ENCODE results near the gene ENO3.
A peak's percentile ranks its signal among the peaks of the same experiment; 100 is the strongest.

ENO3 gene

DNA sequence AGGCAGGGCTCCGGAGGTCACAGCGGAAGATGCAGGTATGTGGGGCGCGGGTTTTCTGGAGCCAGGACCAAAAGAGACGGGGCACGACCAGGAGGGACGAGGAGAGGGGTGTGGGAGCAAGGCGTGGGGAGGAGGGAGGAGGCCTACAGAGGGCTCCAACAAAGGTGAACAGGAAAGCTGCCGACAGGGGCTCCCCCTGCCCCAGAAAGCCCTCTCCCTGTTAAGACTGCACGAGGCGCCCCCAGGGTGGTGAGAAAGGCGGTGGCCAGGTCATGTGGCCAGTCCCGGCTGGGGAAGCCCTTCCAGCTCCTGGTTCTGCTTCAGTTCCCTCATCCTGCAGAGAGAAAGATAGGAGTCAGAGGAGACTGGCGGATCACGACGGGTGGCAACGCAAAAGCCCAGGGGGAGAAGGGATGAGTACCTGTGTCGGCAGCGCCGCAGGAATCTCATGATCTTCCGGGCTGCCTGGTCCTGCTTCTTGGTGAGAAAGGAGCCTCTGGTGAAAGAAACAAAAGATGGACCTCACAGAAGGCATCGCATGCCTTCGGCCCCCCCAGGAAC, 17.6 kb downstream of the ENO3 start:
- Histone ChIP-seq H3K4me3 (ENCODE audit: insufficient read depth in 1 of 2, low read depth in 1 of 2, low read length in 2 of 2) (peak overlapping the region; percentile 59 to 94), H2BK15ac (ENCODE audit: low read depth, poor library complexity, severe bottlenecking) (peak overlapping the region; percentile 99), H4K8ac (ENCODE audit: low read length) (peak overlapping the region; percentile 89), H3K27ac (ENCODE audit: low read length, poor library complexity, severe bottlenecking) (peak overlapping the region; percentile 95), H3K4me1 (ENCODE audit: control insufficient read depth, insufficient read depth, low read depth, low read length) (peaks cover 31% of the 10 kb centered on the region), H3K9me3 (ENCODE audit: control insufficient read depth, low read length) (no peaks in the 10 kb centered on the region), H2BK5ac (ENCODE audit: low read depth, low read length, poor library complexity, severe bottlenecking) (peak overlapping the region; percentile 39), H3K18ac (ENCODE audit: low read depth in 1 of 2, low read length in 2 of 2) (peak overlapping the region; percentile 87 to 99), H3K4me2 (ENCODE audit: low read length, poor library complexity, severe bottlenecking) (peak overlapping the region; percentile 82), H2AFZ (ENCODE audit: low read depth, low read length) (peak overlapping the region; percentile 15), H2BK120ac (ENCODE audit: low read depth, low read length) (peak overlapping the region; percentile 74), H3K23ac (ENCODE audit: low read length in 2 of 2) (peak overlapping the region in 1 of 2 experiments; percentile 90), H2BK12ac (ENCODE audit: low read length in 2 of 2) (peak overlapping the region; percentile 85 to 89), H3K9ac (ENCODE audit: low read length) (peak overlapping the region; percentile 99), H3K4ac (ENCODE audit: low read depth in 1 of 2, low read length in 2 of 2) (peak overlapping the region; percentile 50 to 97), H4K91ac (ENCODE audit: low read length) (peak overlapping the region; percentile 97), H3K79me1 (replicated peaks; ENCODE audit: low read length, poor library complexity, severe bottlenecking) (peaks cover 29% of the 10 kb centered on the region), H3K36me3 (ENCODE audit: control insufficient read depth in 1 of 2, insufficient read depth in 2 of 2, low read depth in 1 of 2, low read length in 2 of 2) (peaks cover 37 to 43% of the 10 kb centered on the region in 2 experiments), H3K14ac (ENCODE audit: low read length in 2 of 2) (peak overlapping the region in 1 of 2 experiments; percentile 95), H2AK5ac (ENCODE audit: low read length, severe bottlenecking) (peak overlapping the region; percentile 75), H3K27me3 (ENCODE audit: control insufficient read depth in 1 of 2, insufficient read depth in 1 of 2, low read length in 2 of 2) (no peaks in the 10 kb centered on the region)
- 19% methylated on average over 22 of the region's 23 CpGs for WGBS
- DNase-seq = peak; percentile 45

DNA sequence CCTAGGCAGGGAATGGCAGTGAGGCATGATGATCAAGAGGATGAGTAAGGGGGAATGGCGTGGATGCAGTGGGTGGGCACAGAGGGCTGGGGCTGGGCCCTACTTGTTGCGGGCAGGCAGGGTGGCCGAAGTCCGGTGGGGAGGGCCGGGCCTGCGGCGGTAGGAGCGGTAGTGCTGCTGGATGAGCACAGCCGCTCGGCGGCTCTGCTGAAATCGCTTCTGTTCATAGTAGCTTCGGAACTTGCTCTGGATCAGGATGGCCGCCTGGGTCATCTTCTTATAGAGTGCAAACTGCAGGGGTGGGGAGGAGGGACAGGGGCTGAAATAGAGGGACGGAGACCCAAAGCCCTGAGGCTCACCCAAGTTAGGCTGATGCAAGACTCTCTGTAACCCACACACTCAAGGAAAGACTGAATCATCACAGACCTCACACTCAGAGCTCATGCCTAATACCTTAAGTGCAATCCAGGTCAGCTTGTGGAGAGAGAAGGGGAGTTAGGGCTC, 18.2 kb downstream of the ENO3 start:
- H3K4me3 ChIP-seq (ENCODE audit: insufficient read depth in 1 of 2, low read depth in 1 of 2, low read length in 2 of 2) = peak overlapping the region; percentile 59 to 94
- peak overlapping the region; percentile 59 for H2BK120ac ChIP-seq (ENCODE audit: low read depth, low read length)
- H3K9me3 ChIP-seq (ENCODE audit: control insufficient read depth, low read length) = no peaks in the 10 kb centered on the region
- H2BK15ac ChIP-seq (ENCODE audit: low read depth, poor library complexity, severe bottlenecking) = peak overlapping the region; percentile 15
- H3K14ac ChIP-seq (ENCODE audit: low read length in 2 of 2) = peak overlapping the region in 1 of 2 experiments; percentile 95
- H3K36me3 ChIP-seq (ENCODE audit: control insufficient read depth in 1 of 2, insufficient read depth in 2 of 2, low read depth in 1 of 2, low read length in 2 of 2) = peaks cover 42 to 49% of the 10 kb centered on the region in 2 experiments
- H3K18ac ChIP-seq (ENCODE audit: low read depth in 1 of 2, low read length in 2 of 2) = peak overlapping the region; percentile 87 to 99
- peak overlapping the region; percentile 97 for H4K91ac ChIP-seq (ENCODE audit: low read length)
- peak overlapping the region; percentile 82 for H3K4me2 ChIP-seq (ENCODE audit: low read length, poor library complexity, severe bottlenecking)
- H2AFZ ChIP-seq (ENCODE audit: low read depth, low read length) = no peak overlapping the region
- peak overlapping the region in 1 of 2 experiments; percentile 90 for H3K23ac ChIP-seq (ENCODE audit: low read length in 2 of 2)
- H2AK5ac ChIP-seq (ENCODE audit: low read length, severe bottlenecking) = peak overlapping the region; percentile 75
- H3K9ac ChIP-seq (ENCODE audit: low read length) = peak overlapping the region; percentile 99
- peak overlapping the region; percentile 39 for H2BK5ac ChIP-seq (ENCODE audit: low read depth, low read length, poor library complexity, severe bottlenecking)
- H3K27ac ChIP-seq (ENCODE audit: low read length, poor library complexity, severe bottlenecking) = peak overlapping the region; percentile 95
- 52% methylated on average over 12 of the region's 15 CpGs for WGBS
- H2BK12ac ChIP-seq (ENCODE audit: low read length in 2 of 2) = peak overlapping the region; percentile 20 to 89
- peak overlapping the region; percentile 63 for H4K8ac ChIP-seq (ENCODE audit: low read length)
- peak; percentile 97 for DNase-seq
- peak overlapping the region; percentile 50 to 97 for H3K4ac ChIP-seq (ENCODE audit: low read depth in 1 of 2, low read length in 2 of 2)
- H3K79me1 ChIP-seq (replicated peaks; ENCODE audit: low read length, poor library complexity, severe bottlenecking) = peaks cover 25% of the 10 kb centered on the region
- H3K27me3 ChIP-seq (ENCODE audit: control insufficient read depth in 1 of 2, insufficient read depth in 1 of 2, low read length in 2 of 2) = no peaks in the 10 kb centered on the region
- peaks cover 31% of the 10 kb centered on the region for H3K4me1 ChIP-seq (ENCODE audit: control insufficient read depth, insufficient read depth, low read depth, low read length)

DNA sequence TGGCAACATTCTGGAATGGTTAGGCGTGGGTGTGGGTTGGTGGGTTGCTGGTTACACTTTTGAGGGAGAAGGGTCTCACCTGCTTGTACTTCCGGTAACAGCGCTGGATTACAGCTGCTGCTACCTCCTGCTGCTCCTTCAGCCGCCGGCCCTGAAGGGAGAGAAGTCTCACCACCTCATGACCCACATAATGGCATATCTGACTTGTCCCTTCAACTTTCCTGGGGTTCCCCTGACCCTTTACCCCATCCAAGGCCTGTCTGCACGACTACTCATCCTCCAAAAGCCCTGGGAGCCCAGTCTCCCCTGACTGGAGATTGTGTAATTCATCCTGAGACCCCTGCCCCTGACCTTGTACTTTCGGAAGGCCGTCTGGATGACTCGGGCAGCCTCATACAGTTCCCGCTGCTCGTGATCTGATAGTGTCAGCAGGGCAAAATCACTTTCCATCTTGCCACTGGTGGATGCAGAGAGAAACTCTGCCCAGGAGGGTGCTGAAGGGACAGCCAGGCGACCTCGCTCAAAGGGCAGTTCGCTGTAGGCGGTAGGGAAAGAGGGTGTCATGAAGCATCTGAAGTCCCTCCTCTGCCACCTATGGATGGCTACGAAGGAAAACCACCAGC, 18.7 kb downstream of the ENO3 start:
- H3K4me2 ChIP-seq (ENCODE audit: low read length, poor library complexity, severe bottlenecking) = peak overlapping the region; percentile 82
- H3K9ac ChIP-seq (ENCODE audit: low read length) = peak overlapping the region; percentile 99
- H4K8ac ChIP-seq (ENCODE audit: low read length) = peak overlapping the region; percentile 79
- no peaks in the 10 kb centered on the region for H3K9me3 ChIP-seq (ENCODE audit: control insufficient read depth, low read length)
- H3K23ac ChIP-seq (ENCODE audit: low read length in 2 of 2) = peak overlapping the region in 1 of 2 experiments; percentile 57
- peak; percentile 66 for DNase-seq
- no peak overlapping the region for H2AFZ ChIP-seq (ENCODE audit: low read depth, low read length)
- peak overlapping the region; percentile 30 to 94 for H3K4me3 ChIP-seq (ENCODE audit: insufficient read depth in 1 of 2, low read depth in 1 of 2, low read length in 2 of 2)
- no peak overlapping the region for H2BK120ac ChIP-seq (ENCODE audit: low read depth, low read length)
- no peak overlapping the region for H3K14ac ChIP-seq (ENCODE audit: low read length in 2 of 2)
- H2BK12ac ChIP-seq (ENCODE audit: low read length in 2 of 2) = peak overlapping the region in 1 of 2 experiments; percentile 57
- H2AK5ac ChIP-seq (ENCODE audit: low read length, severe bottlenecking) = peak overlapping the region; percentile 56
- H2BK5ac ChIP-seq (ENCODE audit: low read depth, low read length, poor library complexity, severe bottlenecking) = no peak overlapping the region
- peak overlapping the region; percentile 95 for H3K27ac ChIP-seq (ENCODE audit: low read length, poor library complexity, severe bottlenecking)
- H3K79me1 ChIP-seq (replicated peaks; ENCODE audit: low read length, poor library complexity, severe bottlenecking) = peaks cover 23% of the 10 kb centered on the region
- H3K36me3 ChIP-seq (ENCODE audit: control insufficient read depth in 1 of 2, insufficient read depth in 2 of 2, low read depth in 1 of 2, low read length in 2 of 2) = peaks cover 45 to 54% of the 10 kb centered on the region in 2 experiments
- peak overlapping the region; percentile 65 for H4K91ac ChIP-seq (ENCODE audit: low read length)
- no peak overlapping the region for H2BK15ac ChIP-seq (ENCODE audit: low read depth, poor library complexity, severe bottlenecking)
- H3K27me3 ChIP-seq (ENCODE audit: control insufficient read depth in 1 of 2, insufficient read depth in 1 of 2, low read length in 2 of 2) = no peaks in the 10 kb centered on the region
- H3K4ac ChIP-seq (ENCODE audit: low read depth in 1 of 2, low read length in 2 of 2) = peak overlapping the region in 1 of 2 experiments; percentile 50
- peaks cover 31% of the 10 kb centered on the region for H3K4me1 ChIP-seq (ENCODE audit: control insufficient read depth, insufficient read depth, low read depth, low read length)
- peak overlapping the region; percentile 16 to 19 for H3K18ac ChIP-seq (ENCODE audit: low read depth in 1 of 2, low read length in 2 of 2)
- 82% methylated on average over 16 of the region's 16 CpGs for WGBS

DNA sequence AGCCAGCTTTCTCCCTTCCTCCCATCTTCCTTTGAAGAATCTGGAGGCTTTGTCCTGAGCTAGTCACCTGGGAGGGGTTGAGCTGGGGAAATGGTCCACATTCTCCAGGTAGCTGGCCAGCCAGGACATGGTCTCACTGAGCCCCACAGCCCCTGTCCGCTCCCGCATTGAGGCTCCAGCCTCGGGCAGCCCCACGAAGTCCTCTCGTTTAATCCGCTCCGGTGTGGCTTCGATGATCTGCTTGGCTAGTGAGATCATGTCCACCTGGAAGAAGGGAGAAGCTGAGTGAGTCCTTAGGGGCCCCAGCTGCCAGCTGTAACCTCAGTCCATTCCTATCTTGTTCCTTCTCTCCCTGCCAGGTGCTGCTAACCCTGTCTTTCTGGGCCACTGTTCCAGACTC, 19.4 kb downstream of the ENO3 start:
- H3K4me2 ChIP-seq (ENCODE audit: low read length, poor library complexity, severe bottlenecking) = no peak overlapping the region
- H3K9ac ChIP-seq (ENCODE audit: low read length) = peak overlapping the region; percentile 99
- no peaks in the 10 kb centered on the region for H3K27me3 ChIP-seq (ENCODE audit: control insufficient read depth in 1 of 2, insufficient read depth in 1 of 2, low read length in 2 of 2)
- no peak overlapping the region for H2BK15ac ChIP-seq (ENCODE audit: low read depth, poor library complexity, severe bottlenecking)
- no peak overlapping the region for H3K14ac ChIP-seq (ENCODE audit: low read length in 2 of 2)
- H3K9me3 ChIP-seq (ENCODE audit: control insufficient read depth, low read length) = no peaks in the 10 kb centered on the region
- H3K23ac ChIP-seq (ENCODE audit: low read length in 2 of 2) = peak overlapping the region in 1 of 2 experiments; percentile 45
- peaks cover 31% of the 10 kb centered on the region for H3K4me1 ChIP-seq (ENCODE audit: control insufficient read depth, insufficient read depth, low read depth, low read length)
- peaks cover 42 to 58% of the 10 kb centered on the region in 2 experiments for H3K36me3 ChIP-seq (ENCODE audit: control insufficient read depth in 1 of 2, insufficient read depth in 2 of 2, low read depth in 1 of 2, low read length in 2 of 2)
- no peak overlapping the region for H2BK5ac ChIP-seq (ENCODE audit: low read depth, low read length, poor library complexity, severe bottlenecking)
- H3K4me3 ChIP-seq (ENCODE audit: insufficient read depth in 1 of 2, low read depth in 1 of 2, low read length in 2 of 2) = peak overlapping the region in 1 of 2 experiments; percentile 10
- no peak overlapping the region for H3K4ac ChIP-seq (ENCODE audit: low read depth in 1 of 2, low read length in 2 of 2)
- H4K91ac ChIP-seq (ENCODE audit: low read length) = peak overlapping the region; percentile 16
- H2AK5ac ChIP-seq (ENCODE audit: low read length, severe bottlenecking) = peak overlapping the region; percentile 56
- no peak overlapping the region for H2BK120ac ChIP-seq (ENCODE audit: low read depth, low read length)
- peak overlapping the region; percentile 95 for H3K27ac ChIP-seq (ENCODE audit: low read length, poor library complexity, severe bottlenecking)
- peak overlapping the region in 1 of 2 experiments; percentile 5 for H3K18ac ChIP-seq (ENCODE audit: low read depth in 1 of 2, low read length in 2 of 2)
- no peak overlapping the region for H2AFZ ChIP-seq (ENCODE audit: low read depth, low read length)
- WGBS = 97% methylated on average over 8 of the region's 8 CpGs
- peaks cover 25% of the 10 kb centered on the region for H3K79me1 ChIP-seq (replicated peaks; ENCODE audit: low read length, poor library complexity, severe bottlenecking)
- DNase-seq = no peak
- H4K8ac ChIP-seq (ENCODE audit: low read length) = no peak overlapping the region
- no peak overlapping the region for H2BK12ac ChIP-seq (ENCODE audit: low read length in 2 of 2)

Data from mesenchymal stem cell (in vitro differentiated cells and primary cell).